HFF-Myc (cell line): Measurements from ENCODE around the gene C19orf53.

ENCODE experiments used
- DNase-seq: peaks from one replicate; pipeline ENCODE4 v3.0.0-alpha.2; 2011; ENCODE audit warnings: low read depth; ENCODE audit errors: extremely low read depth
- H3K4me3 ChIP-seq: replicated peaks from 2 replicates; pipeline ENCODE4 v1.5.1; 2011; ENCODE audit warnings: low read depth, mild to moderate bottlenecking, control low read depth, low read length
- CTCF ChIP-seq: IDR thresholded peaks from 2 replicates; pipeline ENCODE4 v1.5.1; 2012; ENCODE audit warnings: mild to moderate bottlenecking, low read depth, low read length, control low read depth; ENCODE audit errors: missing control alignments

Gene C19orf53

DNA sequence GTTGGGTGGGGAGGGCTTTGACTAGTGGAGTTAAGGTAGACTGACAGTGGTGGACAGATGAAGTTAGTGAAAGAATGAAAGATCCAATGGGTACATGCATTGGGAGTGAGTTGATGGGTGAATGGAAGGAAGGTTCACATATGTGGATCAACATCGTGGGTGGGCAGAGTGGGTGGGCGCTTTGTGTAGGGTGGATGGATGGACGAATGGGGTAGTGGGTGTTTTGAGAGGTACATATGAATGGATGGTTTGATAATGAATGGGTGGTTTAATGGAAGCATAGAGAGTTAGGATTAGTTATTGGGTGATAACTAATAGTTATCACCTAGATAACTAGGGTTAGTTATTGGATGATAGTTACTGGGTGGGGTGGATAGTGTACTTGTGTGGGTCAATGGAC is 32.5 kb downstream of the C19orf53 start:
- TF ChIP-seq CTCF: no peak
- DNase-seq: no peak
- H3K4me3 ChIP-seq: no peak overlapping the region

- H3K4me3 ChIP-seq: no peak overlapping the region
- DNase-seq: no peak
- TF ChIP-seq CTCF: no peak
Observed at GRCh38 chr19:13807421-13808021, 33.3 kb downstream of the C19orf53 start.

DNA sequence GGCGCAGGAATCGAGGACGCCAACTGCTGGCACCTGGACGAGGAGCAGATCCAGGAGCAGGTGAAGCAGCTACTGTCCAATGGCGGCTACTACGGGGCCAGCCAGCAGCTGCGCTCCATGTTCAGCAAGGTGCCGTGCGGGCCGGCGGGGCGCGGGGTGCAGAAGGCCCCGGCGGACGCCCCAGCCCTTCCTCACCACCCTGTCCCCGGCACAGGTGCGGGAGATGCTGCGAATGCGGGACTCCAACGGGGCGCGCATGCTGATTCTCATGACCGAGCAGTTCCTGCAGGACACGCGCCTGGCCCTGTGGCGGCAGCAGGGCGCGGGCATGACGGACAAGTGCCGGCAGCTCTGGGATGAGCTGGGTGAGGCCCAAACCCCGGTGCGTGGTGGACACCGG is 34.6 kb downstream of the C19orf53 start:
- DNase-seq: no peak
- H3K4me3 ChIP-seq: no peak overlapping the region
- TF ChIP-seq CTCF: no peak

GRCh38 chr19:13812544-13812943 is 38.3 kb downstream of the C19orf53 start:
- no peak for DNase-seq
- TF ChIP-seq CTCF: no peak
- no peak overlapping the region for H3K4me3 ChIP-seq

- H3K4me3 ChIP-seq: no peak overlapping the region
- no peak for TF ChIP-seq CTCF
- no peak for DNase-seq
Observed at GRCh38 chr19:13813147-13813546, 38.9 kb downstream of the C19orf53 start.

GRCh38 chr19:13814550-13814949 is 40.3 kb downstream of the C19orf53 start:
- DNase-seq: no peak
- no peak for TF ChIP-seq CTCF
- H3K4me3 ChIP-seq: no peak overlapping the region

GRCh38 chr19:13817018-13817614 is 42.9 kb downstream of the C19orf53 start:
- no peak for DNase-seq
- no peak for TF ChIP-seq CTCF
- H3K4me3 ChIP-seq: no peak overlapping the region
